ENCODE data around the gene VSIR. TPM values are rescaled to one million over a fixed set of nuclear protein-coding genes. Genes with fewer than 3 reads are reported as not detected.

Gene VSIR
- total RNA-seq, 1 experiment from 2014 or later: 0.07 TPM

DNA sequence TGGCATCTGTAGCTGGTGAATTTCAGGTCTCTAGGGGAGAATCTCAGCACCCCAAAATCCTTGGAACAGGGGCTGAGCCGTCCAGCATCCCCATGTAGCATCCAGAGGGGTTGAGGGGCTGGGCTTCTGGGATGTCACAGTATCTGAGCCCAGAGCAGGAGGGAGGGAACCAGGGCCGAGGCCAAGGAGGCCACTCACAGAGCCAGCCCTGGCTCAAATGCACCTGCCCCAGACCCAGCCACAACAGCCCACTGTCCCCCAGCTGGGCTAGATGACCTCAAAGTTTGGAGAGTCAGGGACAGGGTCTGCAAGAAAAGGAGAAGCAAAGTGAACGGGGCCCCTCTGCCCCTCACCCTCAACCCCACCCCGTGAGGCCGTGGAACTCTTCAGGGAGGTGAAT, 22.3 kb downstream of the VSIR start:
- Histone ChIP-seq H3K9me3 (ENCODE audit: low read length) (no peaks in the 10 kb centered on the region), H3K9ac (ENCODE audit: low read length) (no peak overlapping the region), H2AFZ (ENCODE audit: low read length) (no peak overlapping the region), H3K27ac (ENCODE audit: low read length) (no peak overlapping the region), H4K20me1 (ENCODE audit: insufficient read depth, low read depth, low read length) (peaks cover 6% of the 10 kb centered on the region; the same call in 1 of the 2 replicates), H3K4me1 (ENCODE audit: low read length) (peaks cover 68% of the 10 kb centered on the region), H3K4me3 (ENCODE audit: low read length) (no peak overlapping the region), H3K27me3 (ENCODE audit: low read length) (no peaks in the 10 kb centered on the region), H3K4me2 (ENCODE audit: low read depth, low read length, poor library complexity, severe bottlenecking) (no peak overlapping the region), H3K36me3 (ENCODE audit: insufficient read depth, low read length) (no peaks in the 10 kb centered on the region), H3K79me2 (ENCODE audit: low read length) (no peaks in the 10 kb centered on the region), H3K9me2 (replicated peaks; ENCODE audit: insufficient read depth, low read length) (no peaks in the 10 kb centered on the region)
- DNase-seq: no peak

DNA sequence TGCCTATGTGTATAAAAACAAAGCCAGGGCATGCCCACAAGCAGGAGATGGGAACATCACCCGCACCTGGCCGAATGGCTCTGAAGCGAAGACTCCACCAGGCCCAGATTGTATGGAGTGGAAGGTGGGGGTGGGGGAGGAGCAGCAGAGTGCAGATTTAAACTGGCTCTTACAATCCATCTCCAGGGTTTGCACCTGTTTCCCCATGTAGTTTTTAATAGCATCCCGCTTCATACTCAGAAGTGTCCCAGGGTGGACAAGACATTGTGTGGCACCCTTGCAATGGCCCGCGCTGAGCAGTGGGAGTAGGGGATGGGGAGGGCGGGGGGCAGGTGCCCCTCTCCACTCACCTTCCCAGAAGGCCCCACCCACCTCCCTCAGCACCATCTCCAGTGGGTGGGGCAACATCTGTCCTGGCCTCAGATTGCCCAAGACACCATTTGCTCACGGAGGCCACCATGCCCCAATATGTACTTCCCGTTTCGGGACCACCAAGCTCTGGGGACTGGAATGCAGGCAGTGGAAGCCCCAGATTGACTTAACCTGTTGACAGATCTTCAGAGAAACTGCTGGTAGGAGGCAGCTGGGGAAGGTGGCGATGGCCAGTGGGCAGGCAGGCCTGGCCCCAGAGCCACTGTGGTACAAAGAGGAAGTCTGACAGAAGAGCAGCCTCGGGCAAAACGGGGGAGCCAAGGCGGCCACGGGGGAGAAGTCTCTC, 23.0 kb downstream of the VSIR start:
- no peak overlapping the region for H2AFZ ChIP-seq (ENCODE audit: low read length)
- no peak overlapping the region for H3K4me2 ChIP-seq (ENCODE audit: low read depth, low read length, poor library complexity, severe bottlenecking)
- peaks cover 6% of the 10 kb centered on the region; the same call in 1 of the 2 replicates for H4K20me1 ChIP-seq (ENCODE audit: insufficient read depth, low read depth, low read length)
- no peak overlapping the region for H3K4me3 ChIP-seq (ENCODE audit: low read length)
- H3K9me2 ChIP-seq (replicated peaks; ENCODE audit: insufficient read depth, low read length): no peaks in the 10 kb centered on the region
- peaks cover 70% of the 10 kb centered on the region for H3K4me1 ChIP-seq (ENCODE audit: low read length)
- H3K27me3 ChIP-seq (ENCODE audit: low read length): no peaks in the 10 kb centered on the region
- H3K9me3 ChIP-seq (ENCODE audit: low read length): no peaks in the 10 kb centered on the region
- no peaks in the 10 kb centered on the region for H3K79me2 ChIP-seq (ENCODE audit: low read length)
- H3K27ac ChIP-seq (ENCODE audit: low read length): no peak overlapping the region
- DNase-seq: no peak
- no peaks in the 10 kb centered on the region for H3K36me3 ChIP-seq (ENCODE audit: insufficient read depth, low read length)
- no peak overlapping the region for H3K9ac ChIP-seq (ENCODE audit: low read length)

DNA sequence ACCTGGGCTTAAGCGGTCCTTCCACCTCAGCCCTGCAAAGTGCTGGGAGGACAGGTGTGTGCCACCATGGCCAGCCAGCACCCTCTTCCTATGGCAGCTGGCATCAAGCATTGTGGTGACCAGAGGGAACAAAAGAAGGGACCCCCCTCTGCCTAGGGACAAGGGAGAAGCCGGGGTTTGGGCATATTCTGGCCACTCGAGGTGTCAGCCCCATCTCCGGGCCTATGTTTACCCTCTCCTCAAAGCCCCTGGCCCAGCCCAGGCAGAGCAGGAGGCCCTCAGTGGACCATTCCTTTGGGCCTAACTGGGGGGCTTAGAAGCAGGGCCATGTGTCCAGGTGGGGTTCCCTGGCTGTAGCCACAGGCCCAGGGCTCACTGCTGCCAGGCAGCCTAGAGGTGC, 23.9 kb downstream of the VSIR start:
- H3K36me3 ChIP-seq (ENCODE audit: insufficient read depth, low read length): no peaks in the 10 kb centered on the region

DNA sequence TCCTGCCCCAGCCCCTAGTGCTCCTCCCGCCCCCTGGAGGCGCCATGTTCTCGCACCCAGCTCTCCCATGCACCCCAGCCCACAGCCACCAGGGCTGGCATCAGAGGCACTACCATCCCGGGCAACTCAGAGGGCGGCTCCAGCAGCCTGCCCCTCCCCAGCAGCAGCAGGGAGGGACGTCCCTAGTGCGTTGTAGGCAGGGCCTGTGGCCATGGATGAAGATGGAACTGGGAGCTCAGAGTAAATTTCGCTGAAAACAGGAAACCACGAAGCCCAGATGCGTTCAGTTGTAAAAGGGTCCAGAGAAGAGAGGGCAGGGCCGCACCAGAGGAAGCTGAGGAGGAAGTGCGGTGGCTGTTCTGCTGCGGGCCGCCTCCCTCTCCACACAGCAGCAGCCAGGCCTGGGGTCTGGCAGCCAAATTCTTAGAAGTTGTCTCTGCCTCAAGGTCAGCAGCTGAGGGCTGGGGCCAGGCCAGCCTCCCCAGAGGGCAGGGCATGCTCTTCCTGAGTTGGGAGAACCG, 24.6 kb downstream of the VSIR start:
- no peaks in the 10 kb centered on the region for H3K36me3 ChIP-seq (ENCODE audit: insufficient read depth, low read length)
- H3K27me3 ChIP-seq (ENCODE audit: low read length): no peaks in the 10 kb centered on the region
- H3K9ac ChIP-seq (ENCODE audit: low read length): peak overlapping the region; percentile 38
- peak overlapping the region; percentile 36 for H3K4me2 ChIP-seq (ENCODE audit: low read depth, low read length, poor library complexity, severe bottlenecking)
- H3K79me2 ChIP-seq (ENCODE audit: low read length): no peaks in the 10 kb centered on the region
- H3K27ac ChIP-seq (ENCODE audit: low read length): no peak overlapping the region
- H3K4me3 ChIP-seq (ENCODE audit: low read length): no peak overlapping the region
- peaks cover 65% of the 10 kb centered on the region for H3K4me1 ChIP-seq (ENCODE audit: low read length)
- no peaks in the 10 kb centered on the region; the same call in 1 of the 2 replicates for H4K20me1 ChIP-seq (ENCODE audit: insufficient read depth, low read depth, low read length)
- H2AFZ ChIP-seq (ENCODE audit: low read length): peak overlapping the region; percentile 41; the same call in 1 of the 2 replicates
- no peaks in the 10 kb centered on the region for H3K9me3 ChIP-seq (ENCODE audit: low read length)
- no peaks in the 10 kb centered on the region for H3K9me2 ChIP-seq (replicated peaks; ENCODE audit: insufficient read depth, low read length)
- peak; percentile 74 for DNase-seq

More for the DNA sequence above, 23.9 kb downstream of the VSIR start:
- no peaks in the 10 kb centered on the region for H3K9me3 ChIP-seq (ENCODE audit: low read length)
- H3K4me3 ChIP-seq (ENCODE audit: low read length): no peak overlapping the region
- no peak overlapping the region for H2AFZ ChIP-seq (ENCODE audit: low read length)
- DNase-seq: no peak
- no peaks in the 10 kb centered on the region for H3K27me3 ChIP-seq (ENCODE audit: low read length)
- no peak overlapping the region for H3K4me2 ChIP-seq (ENCODE audit: low read depth, low read length, poor library complexity, severe bottlenecking)
- no peak overlapping the region for H3K27ac ChIP-seq (ENCODE audit: low read length)
- H3K9me2 ChIP-seq (replicated peaks; ENCODE audit: insufficient read depth, low read length): no peaks in the 10 kb centered on the region
- no peak overlapping the region for H3K9ac ChIP-seq (ENCODE audit: low read length)
- H3K79me2 ChIP-seq (ENCODE audit: low read length): no peaks in the 10 kb centered on the region
- peaks cover 70% of the 10 kb centered on the region for H3K4me1 ChIP-seq (ENCODE audit: low read length)
- H4K20me1 ChIP-seq (ENCODE audit: insufficient read depth, low read depth, low read length): peaks cover under 1% of the 10 kb centered on the region; the same call in 1 of the 2 replicates

DNA sequence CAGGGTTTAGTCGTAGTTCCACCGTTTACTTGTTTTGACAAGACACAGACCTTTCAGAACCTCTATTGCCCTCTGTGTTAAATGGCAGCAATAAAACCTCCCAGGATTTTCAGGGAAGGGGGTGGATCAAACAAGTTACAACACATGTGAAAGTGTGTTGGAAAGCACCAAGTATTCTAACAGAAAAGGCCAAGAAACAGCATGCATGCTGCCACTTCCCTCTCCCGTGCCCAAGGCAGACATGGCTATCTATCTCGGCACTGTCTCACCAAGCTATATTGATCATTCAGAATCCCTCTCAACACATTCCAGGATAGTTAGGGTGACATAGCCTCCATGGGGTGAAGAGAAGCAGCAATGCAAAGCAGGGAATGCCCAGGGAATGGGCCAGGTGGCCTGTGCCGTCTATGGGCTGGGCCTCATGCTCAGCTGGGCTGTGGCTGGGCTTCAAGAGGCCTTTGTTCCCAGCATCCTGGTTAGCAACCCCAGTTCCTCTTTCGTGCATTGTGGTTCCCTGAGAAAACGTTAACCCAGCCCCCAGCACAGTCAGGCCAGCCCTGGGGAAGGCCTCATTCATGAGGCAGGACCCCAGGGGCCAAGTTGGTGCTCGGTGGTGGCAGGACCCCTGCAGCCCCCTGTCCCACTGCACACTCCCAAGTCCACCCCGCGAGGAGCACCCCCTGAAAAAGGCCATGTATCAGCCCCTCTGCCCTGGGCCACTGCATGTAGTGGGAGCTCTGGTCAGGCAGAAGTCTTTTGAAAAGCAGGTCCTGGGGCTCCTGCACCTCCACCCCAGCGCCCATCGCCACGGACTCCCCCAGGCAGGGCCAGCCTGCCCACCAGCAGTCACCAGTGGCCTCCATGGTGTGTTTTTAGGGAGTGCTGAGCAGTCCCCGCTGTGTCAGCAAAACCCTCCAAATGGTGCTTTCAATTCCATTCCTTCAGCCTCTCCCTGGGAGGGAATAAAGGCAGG, 25.5 kb downstream of the VSIR start:
- Histone ChIP-seq H3K27ac (ENCODE audit: low read length) (no peak overlapping the region), H4K20me1 (ENCODE audit: insufficient read depth, low read depth, low read length) (no peaks in the 10 kb centered on the region), H3K9ac (ENCODE audit: low read length) (no peak overlapping the region; the same call in 1 of the 2 replicates), H3K4me2 (ENCODE audit: low read depth, low read length, poor library complexity, severe bottlenecking) (peak overlapping the region; percentile 1), H2AFZ (ENCODE audit: low read length) (no peak overlapping the region), H3K9me2 (replicated peaks; ENCODE audit: insufficient read depth, low read length) (no peaks in the 10 kb centered on the region), H3K79me2 (ENCODE audit: low read length) (no peaks in the 10 kb centered on the region), H3K36me3 (ENCODE audit: insufficient read depth, low read length) (no peaks in the 10 kb centered on the region), H3K4me1 (ENCODE audit: low read length) (peaks cover 56% of the 10 kb centered on the region), H3K27me3 (ENCODE audit: low read length) (no peaks in the 10 kb centered on the region), H3K4me3 (ENCODE audit: low read length) (no peak overlapping the region), H3K9me3 (ENCODE audit: low read length) (peaks cover 3% of the 10 kb centered on the region; the same call in 1 of the 2 replicates)
- DNase-seq: peak; percentile 66

DNA sequence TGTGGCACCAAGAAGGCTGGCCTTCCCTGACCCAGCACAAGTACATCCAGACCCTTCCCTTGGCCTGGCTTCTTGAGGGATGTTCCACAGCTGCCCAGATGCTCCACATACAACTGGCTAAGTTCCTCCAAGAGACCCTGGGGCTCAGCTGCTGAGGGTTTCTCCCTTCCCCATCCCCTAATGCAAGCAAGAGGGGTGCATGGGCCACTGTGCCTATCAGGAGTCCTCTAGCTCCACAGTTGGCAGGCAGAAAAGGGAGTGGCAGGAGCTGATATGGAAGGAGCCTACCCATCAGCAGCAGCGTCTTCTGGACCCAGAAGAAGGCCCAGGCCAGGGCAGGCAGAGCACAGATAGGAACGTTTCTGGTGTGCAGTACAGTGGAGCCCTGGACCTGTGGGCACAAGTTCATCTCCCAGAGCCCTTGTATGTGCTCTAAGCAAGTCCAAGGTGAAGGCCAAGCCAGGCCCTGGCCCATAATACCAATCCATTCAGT, 26.2 kb downstream of the VSIR start:
- Histone ChIP-seq H4K20me1 (ENCODE audit: insufficient read depth, low read depth, low read length) (no peaks in the 10 kb centered on the region), H3K9ac (ENCODE audit: low read length) (no peak overlapping the region)

DNA sequence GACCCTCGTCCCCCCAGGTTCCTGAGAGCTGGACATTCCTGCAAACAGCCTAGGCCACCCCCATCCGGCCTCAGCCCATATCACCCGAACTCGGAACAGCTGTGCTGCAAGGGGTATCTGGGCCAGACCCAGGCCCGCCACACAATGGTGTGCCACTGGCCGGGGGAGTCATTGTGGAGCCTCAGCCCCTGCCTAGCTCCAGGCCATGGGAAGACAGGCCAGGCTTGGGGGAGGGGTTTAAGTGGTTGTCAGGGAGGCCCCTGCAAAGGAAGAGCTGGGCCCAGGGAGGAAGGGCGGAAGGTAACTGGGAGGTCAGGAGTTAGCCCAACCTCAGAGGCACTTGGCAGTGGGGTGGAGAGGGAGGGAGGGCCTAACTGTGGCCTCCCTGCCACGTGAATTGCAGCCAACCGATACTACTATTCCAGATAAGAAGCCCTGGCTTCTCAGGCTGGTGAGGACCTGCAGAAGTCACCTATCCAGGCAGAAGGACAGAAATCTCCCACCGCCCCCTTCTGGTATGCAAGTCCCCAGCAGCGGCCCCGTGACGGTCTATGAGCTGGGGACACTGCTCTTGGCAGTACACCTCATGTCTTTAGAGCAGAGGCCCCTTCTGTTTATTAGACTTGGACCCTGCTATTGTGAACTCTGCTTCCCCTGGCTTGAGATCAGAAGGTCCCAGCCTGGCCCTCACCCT, 26.8 kb downstream of the VSIR start:
- Histone ChIP-seq H3K9me3 (ENCODE audit: low read length) (peaks cover 3% of the 10 kb centered on the region; the same call in 1 of the 2 replicates), H3K9me2 (replicated peaks; ENCODE audit: insufficient read depth, low read length) (no peaks in the 10 kb centered on the region), H3K79me2 (ENCODE audit: low read length) (no peaks in the 10 kb centered on the region), H3K27ac (ENCODE audit: low read length) (no peak overlapping the region), H3K4me1 (ENCODE audit: low read length) (peaks cover 48% of the 10 kb centered on the region), H3K4me3 (ENCODE audit: low read length) (no peak overlapping the region), H3K9ac (ENCODE audit: low read length) (no peak overlapping the region), H3K4me2 (ENCODE audit: low read depth, low read length, poor library complexity, severe bottlenecking) (no peak overlapping the region), H2AFZ (ENCODE audit: low read length) (no peak overlapping the region), H3K27me3 (ENCODE audit: low read length) (0 out of 2 replicates have a peak, but pooled peaks cover 3% of the 10 kb centered on the region), H4K20me1 (ENCODE audit: insufficient read depth, low read depth, low read length) (no peaks in the 10 kb centered on the region), H3K36me3 (ENCODE audit: insufficient read depth, low read length) (no peaks in the 10 kb centered on the region)
- DNase-seq: peak; percentile 74

More for the DNA sequence above, 26.2 kb downstream of the VSIR start:
- Histone ChIP-seq H3K4me1 (ENCODE audit: low read length) (peaks cover 49% of the 10 kb centered on the region), H2AFZ (ENCODE audit: low read length) (no peak overlapping the region), H3K4me3 (ENCODE audit: low read length) (no peak overlapping the region), H3K27ac (ENCODE audit: low read length) (no peak overlapping the region), H3K79me2 (ENCODE audit: low read length) (no peaks in the 10 kb centered on the region), H3K36me3 (ENCODE audit: insufficient read depth, low read length) (no peaks in the 10 kb centered on the region), H3K9me2 (replicated peaks; ENCODE audit: insufficient read depth, low read length) (no peaks in the 10 kb centered on the region), H3K9me3 (ENCODE audit: low read length) (peaks cover 3% of the 10 kb centered on the region; the same call in 1 of the 2 replicates), H3K27me3 (ENCODE audit: low read length) (0 out of 2 replicates have a peak, but pooled peaks cover 3% of the 10 kb centered on the region), H3K4me2 (ENCODE audit: low read depth, low read length, poor library complexity, severe bottlenecking) (no peak overlapping the region)
- DNase-seq: no peak

Data from Karpas-422 (cell line).